ENCODE results near the gene RAD9A.

RAD9A gene

DNA sequence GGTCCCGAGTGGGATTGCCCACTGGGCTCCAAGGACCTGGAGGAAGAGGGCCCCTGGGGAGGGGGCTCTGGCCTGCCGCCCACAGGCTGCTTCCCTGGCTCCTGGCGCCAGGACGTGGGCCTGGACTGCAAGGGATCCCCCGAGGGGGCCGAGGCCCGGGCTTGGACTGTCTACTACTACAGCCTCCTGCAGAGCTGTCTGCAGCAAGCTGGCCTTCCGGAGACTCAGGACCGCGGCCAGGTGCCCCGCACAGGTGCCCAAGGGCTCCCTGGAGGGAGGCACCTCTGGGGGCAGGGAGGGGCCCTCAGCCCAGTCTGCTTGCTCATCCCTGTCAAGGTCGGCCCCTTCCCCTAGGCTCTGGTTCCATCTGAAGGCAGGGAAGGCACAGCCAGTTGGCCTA, 25.6 kb downstream of the RAD9A start:
- H3K9ac ChIP-seq (ENCODE audit: low read length), result no peak overlapping the region; the same call in 1 of the 2 replicates
- no peaks in the 10 kb centered on the region for H3K9me3 ChIP-seq (ENCODE audit: low read length)
- H3K9me2 ChIP-seq (ENCODE audit: low read depth, low read length), result no peaks in the 10 kb centered on the region
- no peak overlapping the region for H3K4me2 ChIP-seq (ENCODE audit: low read length)
- peaks cover 53% of the 10 kb centered on the region for H3K4me1 ChIP-seq (ENCODE audit: insufficient read depth, low read length, severe bottlenecking)
- H3K79me2 ChIP-seq (ENCODE audit: insufficient read depth, low read length), result no peaks in the 10 kb centered on the region
- H3K36me3 ChIP-seq (ENCODE audit: insufficient read depth, low read length), result no peaks in the 10 kb centered on the region
- peaks cover 3% of the 10 kb centered on the region; the same call in 1 of the 2 replicates for H3K27me3 ChIP-seq (ENCODE audit: insufficient read depth, low read length)
- H3F3A ChIP-seq (ENCODE audit: insufficient read depth, low read length), result no peaks in the 10 kb centered on the region
- TF ChIP-seq, protein P1, sequence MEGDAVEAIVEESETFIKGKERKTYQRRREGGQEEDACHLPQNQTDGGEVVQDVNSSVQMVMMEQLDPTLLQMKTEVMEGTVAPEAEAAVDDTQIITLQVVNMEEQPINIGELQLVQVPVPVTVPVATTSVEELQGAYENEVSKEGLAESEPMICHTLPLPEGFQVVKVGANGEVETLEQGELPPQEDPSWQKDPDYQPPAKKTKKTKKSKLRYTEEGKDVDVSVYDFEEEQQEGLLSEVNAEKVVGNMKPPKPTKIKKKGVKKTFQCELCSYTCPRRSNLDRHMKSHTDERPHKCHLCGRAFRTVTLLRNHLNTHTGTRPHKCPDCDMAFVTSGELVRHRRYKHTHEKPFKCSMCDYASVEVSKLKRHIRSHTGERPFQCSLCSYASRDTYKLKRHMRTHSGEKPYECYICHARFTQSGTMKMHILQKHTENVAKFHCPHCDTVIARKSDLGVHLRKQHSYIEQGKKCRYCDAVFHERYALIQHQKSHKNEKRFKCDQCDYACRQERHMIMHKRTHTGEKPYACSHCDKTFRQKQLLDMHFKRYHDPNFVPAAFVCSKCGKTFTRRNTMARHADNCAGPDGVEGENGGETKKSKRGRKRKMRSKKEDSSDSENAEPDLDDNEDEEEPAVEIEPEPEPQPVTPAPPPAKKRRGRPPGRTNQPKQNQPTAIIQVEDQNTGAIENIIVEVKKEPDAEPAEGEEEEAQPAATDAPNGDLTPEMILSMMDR (IDR thresholded peaks at IDR 0.05; ENCODE audit: low read length), result no peak
- TF ChIP-seq EZH2 (IDR thresholded peaks at IDR 0.05; ENCODE audit: borderline replicate concordance, low read length), result no peak
- peak overlapping the region; percentile 8 for H3K27ac ChIP-seq (ENCODE audit: low read depth, low read length, poor library complexity, severe bottlenecking)
- no peak overlapping the region for H3K4me3 ChIP-seq (ENCODE audit: low read depth, low read length, poor library complexity, severe bottlenecking)
- no peaks in the 10 kb centered on the region for H4K20me1 ChIP-seq (ENCODE audit: insufficient read depth, low read length)
- H2AFZ ChIP-seq (ENCODE audit: low read length), result no peak overlapping the region

DNA sequence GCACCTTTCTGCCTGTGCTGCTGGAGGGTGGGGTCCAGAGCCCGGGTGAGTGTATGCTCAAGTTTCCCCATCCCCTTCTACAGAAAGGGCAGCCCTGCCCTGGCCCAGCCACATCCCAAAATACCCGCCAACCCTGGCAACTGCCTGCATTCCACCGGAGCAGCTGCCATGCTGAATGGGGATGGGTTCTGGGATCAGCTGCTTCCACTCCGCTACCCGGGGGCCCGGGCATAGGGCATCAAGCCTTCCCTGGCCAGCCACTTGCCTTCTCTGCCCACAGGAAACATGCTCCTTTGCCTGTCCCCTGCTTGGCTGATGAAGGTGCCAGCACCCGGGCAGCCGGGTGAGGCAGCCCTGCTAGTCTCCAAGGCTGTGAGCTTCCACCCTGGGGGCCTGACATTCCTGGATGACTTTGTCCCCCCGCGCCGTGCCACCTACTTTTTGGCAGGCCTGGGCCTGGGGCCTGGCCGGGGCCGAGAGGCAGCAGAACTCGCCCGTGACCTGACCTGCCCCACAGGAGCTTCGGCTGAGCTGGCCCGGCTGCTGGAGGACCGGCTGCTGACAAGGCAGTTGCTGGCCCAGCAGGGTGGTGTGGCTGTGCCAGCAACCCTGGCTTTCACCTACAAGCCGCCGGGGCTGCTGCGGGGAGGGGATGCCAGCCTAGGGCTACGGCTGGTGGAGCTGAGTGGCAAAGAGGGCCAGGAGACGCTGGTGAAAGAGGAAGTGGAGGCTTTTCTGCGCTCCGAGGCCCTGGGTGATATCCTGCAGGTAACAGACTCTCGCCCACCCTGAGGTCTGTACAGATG, 26.9 kb downstream of the RAD9A start:
- peak overlapping the region; percentile 10 for H3K4me3 ChIP-seq (ENCODE audit: low read depth, low read length, poor library complexity, severe bottlenecking)
- no peaks in the 10 kb centered on the region for H3K9me2 ChIP-seq (ENCODE audit: low read depth, low read length)
- H3F3A ChIP-seq (ENCODE audit: insufficient read depth, low read length), result no peaks in the 10 kb centered on the region
- no peak overlapping the region for H3K9ac ChIP-seq (ENCODE audit: low read length)
- H4K20me1 ChIP-seq (ENCODE audit: insufficient read depth, low read length), result no peaks in the 10 kb centered on the region
- no peaks in the 10 kb centered on the region for H3K79me2 ChIP-seq (ENCODE audit: insufficient read depth, low read length)
- H2AFZ ChIP-seq (ENCODE audit: low read length), result no peak overlapping the region
- H3K36me3 ChIP-seq (ENCODE audit: insufficient read depth, low read length), result no peaks in the 10 kb centered on the region
- peak overlapping the region; percentile 46; the same call in 1 of the 2 replicates for H3K4me2 ChIP-seq (ENCODE audit: low read length)
- peaks cover 52% of the 10 kb centered on the region for H3K4me1 ChIP-seq (ENCODE audit: insufficient read depth, low read length, severe bottlenecking)
- H3K27me3 ChIP-seq (ENCODE audit: insufficient read depth, low read length), result peaks cover 3% of the 10 kb centered on the region; the same call in 1 of the 2 replicates
- H3K9me3 ChIP-seq (ENCODE audit: low read length), result no peaks in the 10 kb centered on the region
- TF ChIP-seq, protein P1 (IDR thresholded peaks at IDR 0.05; ENCODE audit: low read length), result no peak
- no peak for TF ChIP-seq EZH2 (IDR thresholded peaks at IDR 0.05; ENCODE audit: borderline replicate concordance, low read length)
- peak overlapping the region; percentile 26 for H3K27ac ChIP-seq (ENCODE audit: low read depth, low read length, poor library complexity, severe bottlenecking)

DNA sequence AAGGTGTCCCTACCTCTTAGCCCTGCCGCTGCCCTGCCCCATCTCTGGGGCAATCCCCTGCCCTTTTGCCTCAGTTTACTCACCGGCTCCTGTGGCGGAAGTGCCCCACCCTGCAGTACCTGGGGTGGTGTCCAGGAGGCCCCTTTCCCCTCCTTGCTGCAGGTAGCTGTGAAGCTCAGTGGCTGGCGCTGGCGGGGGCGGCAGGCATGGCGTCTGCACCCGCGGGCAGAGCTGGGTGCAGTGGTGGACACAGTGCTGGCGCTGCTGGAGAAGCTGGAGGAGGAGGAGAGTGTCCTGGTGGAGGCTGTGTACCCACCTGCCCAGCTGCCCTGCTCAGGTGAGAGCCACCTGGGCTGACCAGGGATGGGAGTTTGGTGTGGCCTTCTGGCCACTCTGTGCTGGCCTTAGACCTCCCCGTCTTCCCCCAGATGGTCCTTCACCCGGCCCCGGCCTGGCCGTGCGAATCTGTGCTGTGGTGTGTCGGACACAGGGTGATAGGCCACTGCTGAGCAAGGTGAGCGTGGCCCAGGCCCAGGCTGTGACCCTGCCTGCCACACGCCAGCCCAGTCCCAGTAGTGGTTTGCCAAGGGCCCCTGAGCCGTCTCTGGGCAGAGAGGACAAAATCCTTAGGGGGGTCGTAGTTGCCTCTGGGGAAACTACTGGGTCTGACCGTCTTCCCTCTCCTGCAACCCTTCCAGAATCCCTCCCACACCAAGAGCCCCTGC, 27.7 kb downstream of the RAD9A start:
- H3K36me3 ChIP-seq (ENCODE audit: insufficient read depth, low read length), result no peaks in the 10 kb centered on the region
- no peaks in the 10 kb centered on the region for H4K20me1 ChIP-seq (ENCODE audit: insufficient read depth, low read length)
- H3K79me2 ChIP-seq (ENCODE audit: insufficient read depth, low read length), result no peaks in the 10 kb centered on the region
- TF ChIP-seq, protein P1 (IDR thresholded peaks at IDR 0.05; ENCODE audit: low read length), result 0 out of 2 replicates have a peak, but pooled peaks have one; percentile 19
- TF ChIP-seq EZH2 (IDR thresholded peaks at IDR 0.05; ENCODE audit: borderline replicate concordance, low read length), result no peak
- H3K9ac ChIP-seq (ENCODE audit: low read length), result no peak overlapping the region; the same call in 1 of the 2 replicates
- H3K4me2 ChIP-seq (ENCODE audit: low read length), result peak overlapping the region; percentile 46; the same call in 1 of the 2 replicates
- H3K4me3 ChIP-seq (ENCODE audit: low read depth, low read length, poor library complexity, severe bottlenecking), result peak overlapping the region; percentile 10
- peaks cover 3% of the 10 kb centered on the region; the same call in 1 of the 2 replicates for H3K27me3 ChIP-seq (ENCODE audit: insufficient read depth, low read length)
- H2AFZ ChIP-seq (ENCODE audit: low read length), result no peak overlapping the region
- H3K9me2 ChIP-seq (ENCODE audit: low read depth, low read length), result no peaks in the 10 kb centered on the region
- H3K9me3 ChIP-seq (ENCODE audit: low read length), result no peaks in the 10 kb centered on the region
- no peaks in the 10 kb centered on the region for H3F3A ChIP-seq (ENCODE audit: insufficient read depth, low read length)
- H3K27ac ChIP-seq (ENCODE audit: low read depth, low read length, poor library complexity, severe bottlenecking), result peak overlapping the region; percentile 26
- H3K4me1 ChIP-seq (ENCODE audit: insufficient read depth, low read length, severe bottlenecking), result peaks cover 52% of the 10 kb centered on the region

Measured in OCI-LY1 (cell line).